ENCODE measurements around the gene RAVER1.
A peak's percentile ranks its signal among the peaks of the same experiment; 100 is the strongest.
"Not testable (repeated sequence)": the region's sequence is repeated elsewhere in the genome, so short reads cannot be mapped to it uniquely, and the experiment has no call there.

Gene RAVER1

GRCh38 chr19:10332965-10333757 lies at the start of gene RAVER1:
Gene RAVER1, minus strand, starts transcription at chr19:10333529. Its CDS starts 22 bp downstream, at chr19:10333507.
- DNase-seq, result peak; percentile 97

- DNase-seq, result not testable (repeated sequence)
These were observed 49.8 kb upstream of the RAVER1 start for GRCh38 chr19:10383223-10383499.

GRCh38 chr19:10380313-10381102 lies 47.2 kb upstream of the RAVER1 start, which contains the start of gene TYK2:
Gene TYK2, minus strand, starts transcription at chr19:10380572. Its CDS starts 2,166 bp downstream, at chr19:10378406.
- peak; percentile 98 for DNase-seq

- no peak for DNase-seq
These were observed 46.6 kb upstream of the RAVER1 start for GRCh38 chr19:10379880-10380312.

- no peak for DNase-seq
These were observed 44.8 kb upstream of the RAVER1 start for GRCh38 chr19:10378124-10378523.

- not testable (repeated sequence) for DNase-seq
These were observed 43.9 kb upstream of the RAVER1 start for GRCh38 chr19:10377140-10377640.

- no peak for DNase-seq
These were observed 41.6 kb upstream of the RAVER1 start for GRCh38 chr19:10374931-10375330.

GRCh38 chr19:10372690-10373089 lies 39.4 kb upstream of the RAVER1 start:
- DNase-seq, result no peak

- DNase-seq, result no peak
These were observed 34.9 kb upstream of the RAVER1 start for GRCh38 chr19:10368101-10368803.

- DNase-seq, result not testable (repeated sequence)
These were observed 33.7 kb upstream of the RAVER1 start for GRCh38 chr19:10366950-10367512.

- DNase-seq, result no peak
These were observed 32.2 kb upstream of the RAVER1 start for GRCh38 chr19:10365518-10365917.

GRCh38 chr19:10364644-10365043 lies 31.3 kb upstream of the RAVER1 start:
- no peak for DNase-seq

- no peak for DNase-seq
These were observed 30.5 kb upstream of the RAVER1 start for GRCh38 chr19:10363789-10364281.

- no peak for DNase-seq
These were observed 28.9 kb upstream of the RAVER1 start for GRCh38 chr19:10362259-10362658.

- DNase-seq, result no peak
These were observed 28.3 kb upstream of the RAVER1 start for GRCh38 chr19:10361569-10362011.

GRCh38 chr19:10356431-10356830 lies 23.1 kb upstream of the RAVER1 start:
- DNase-seq, result no peak

- no peak for DNase-seq
These were observed 20.6 kb upstream of the RAVER1 start for GRCh38 chr19:10353793-10354391.

GRCh38 chr19:10352764-10353671 lies 19.7 kb upstream of the RAVER1 start:
- no peak for DNase-seq

- DNase-seq, result no peak
These were observed 13.2 kb upstream of the RAVER1 start for GRCh38 chr19:10346509-10346908.

- no peak for DNase-seq
These were observed 11.5 kb upstream of the RAVER1 start for GRCh38 chr19:10344780-10345179.

GRCh38 chr19:10343495-10343894 lies 10.2 kb upstream of the RAVER1 start:
- DNase-seq, result no peak

Data from GDM1 (cell line).